ENCODE results near the gene GAS2L2.

The GAS2L2 gene

GRCh38 chr17:35695613-35696012, 57.4 kb downstream of the GAS2L2 start:
- no peak for DNase-seq (ENCODE audit: low read depth, low spot score)

- no peak for DNase-seq (ENCODE audit: low read depth, low spot score)
Measured at GRCh38 chr17:35694906-35695305, 58.1 kb downstream of the GAS2L2 start.

All from smooth muscle cell of the brain vasculature (primary cell).